HEK293 (cell line): ENCODE data around the gene GRIN2A.

Experiments
- CTCF ChIA-PET: fragments of 350-600 bp; formaldehyde crosslinking; extraction: SDS; loops from one replicate; lab custom pipeline; 2021; ENCODE audit warnings: antibody characterized with exemption; lab: Yijun Ruan, JAX
- POLR2A ChIA-PET: fragments of 300-600 bp; formaldehyde crosslinking; extraction: SDS; loops from one replicate; lab custom pipeline; 2020; ENCODE audit warnings: antibody characterized with exemption, inconsistent platforms; lab: Yijun Ruan, JAX
- H3K27ac ChIP-seq: fragments of 200-500 bp; sonication (Bioruptor generic); 2 replicates; pipeline ENCODE4 v1.5.1; 2014; ENCODE audit warnings: low read depth, low read length, control low read depth, inconsistent platforms; ENCODE audit errors: extremely low read depth
- H3K36me3 ChIP-seq, 2 experiments: fragments of 200-500 bp in 1 of 2; sonication (Bioruptor generic) in 1 of 2; 1 replicate in 1 of 2; 2 replicates in 1 of 2; pipeline ENCODE4 v1.5.1; 2014 to 2017; ENCODE audit warnings: inconsistent platforms in 2 of 2, low read length in 2 of 2; ENCODE audit not compliant: control insufficient read depth in 2 of 2, insufficient read depth in 1 of 2
- H3K4me1 ChIP-seq: fragments of 200-500 bp; sonication (Bioruptor generic); 2 replicates; pipeline ENCODE4 v1.5.1; 2014; ENCODE audit warnings: mild to moderate bottlenecking, low read length, inconsistent platforms; ENCODE audit not compliant: control insufficient read depth, insufficient read depth
- H3K4me3 ChIP-seq: 2 replicates; pipeline ENCODE4 v1.5.1; 2011; ENCODE audit warnings: low read depth, mild to moderate bottlenecking, control low read depth, low read length, moderate library complexity
- H3K9me3 ChIP-seq: fragments of 200-500 bp; sonication (Bioruptor generic); 2 replicates; pipeline ENCODE4 v1.5.1; 2014; ENCODE audit warnings: low read depth, low read length, inconsistent platforms; ENCODE audit not compliant: control insufficient read depth, insufficient read depth
- BCL11B ChIP-seq: fragments of 450-650 bp; formaldehyde crosslinking; IDR thresholded peaks from 2 replicates; pipeline ENCODE4 v1.5.1; 2016; ENCODE audit warnings: low read depth, missing biosample characterization, missing genetic modification characterization
- EGR2 ChIP-seq: fragments of 450-650 bp; formaldehyde crosslinking; IDR thresholded peaks from 2 replicates; pipeline ENCODE4 v1.5.1; 2016; ENCODE audit warnings: low read depth, missing biosample characterization, missing genetic modification characterization
- MEIS1 ChIP-seq: sonication (generic); formaldehyde crosslinking; IDR thresholded peaks from 2 replicates; pipeline ENCODE4 v1.8.1; 2022; ENCODE audit warnings: missing genetic modification reagents, mild to moderate bottlenecking, borderline replicate concordance
- PRDM4 ChIP-seq: fragments of 450-650 bp; formaldehyde crosslinking; IDR thresholded peaks from 2 replicates; pipeline ENCODE4 v1.5.1; 2017; ENCODE audit warnings: missing biosample characterization, missing genetic modification characterization
- SALL2 ChIP-seq: fragments of 450-650 bp; formaldehyde crosslinking; IDR thresholded peaks from 2 replicates; pipeline ENCODE4 v1.5.0; 2017; ENCODE audit warnings: missing biosample characterization, mild to moderate bottlenecking, missing genetic modification characterization, borderline replicate concordance
- TCF7L2 ChIP-seq: IDR thresholded peaks from 2 replicates; pipeline ENCODE4 v1.6.1; 2011; ENCODE audit warnings: low read depth, mild to moderate bottlenecking, inconsistent platforms, low read length, moderate library complexity, borderline replicate concordance
- YY1 ChIP-seq: fragments of 450-650 bp; formaldehyde crosslinking; IDR thresholded peaks from 2 replicates; pipeline ENCODE4 v1.5.1; 2018; ENCODE audit warnings: missing biosample characterization, missing genetic modification characterization
- ZNF138 ChIP-seq: fragments of 450-650 bp; formaldehyde crosslinking; IDR thresholded peaks from 2 replicates; pipeline ENCODE4 v1.5.1; 2016; ENCODE audit warnings: missing biosample characterization, missing genetic modification characterization, borderline replicate concordance
- ZNF223 ChIP-seq: fragments of 450-650 bp; formaldehyde crosslinking; IDR thresholded peaks from 2 replicates; pipeline ENCODE4 v1.5.1; 2016; ENCODE audit warnings: missing biosample characterization, missing genetic modification characterization
- ZNF302 ChIP-seq: fragments of 450-650 bp; formaldehyde crosslinking; IDR thresholded peaks from 2 replicates; pipeline ENCODE4 v1.5.1; 2016; ENCODE audit warnings: missing biosample characterization, missing genetic modification characterization, low read depth
- ZNF341 ChIP-seq: fragments of 450-650 bp; formaldehyde crosslinking; IDR thresholded peaks from 2 replicates; pipeline ENCODE4; 2016; ENCODE audit warnings: low read depth, missing biosample characterization, missing genetic modification characterization
- ZNF433 ChIP-seq: fragments of 450-650 bp; formaldehyde crosslinking; IDR thresholded peaks from 2 replicates; pipeline ENCODE4 v1.5.1; 2016; ENCODE audit warnings: missing biosample characterization, missing genetic modification characterization, low read depth
- ZNF529 ChIP-seq: fragments of 450-650 bp; formaldehyde crosslinking; IDR thresholded peaks from 2 replicates; pipeline ENCODE4 v1.5.1; 2017; ENCODE audit warnings: missing genetic modification characterization, missing biosample characterization; ENCODE audit not compliant: insufficient replicate concordance
- ZNF561 ChIP-seq: fragments of 450-650 bp; IDR thresholded peaks from 2 replicates; pipeline ENCODE4 v1.5.1; 2018; ENCODE audit warnings: missing biosample characterization, missing genetic modification characterization, borderline replicate concordance
- ZNF600 ChIP-seq: fragments of 450-650 bp; formaldehyde crosslinking; IDR thresholded peaks from 2 replicates; pipeline ENCODE4 v1.5.1; 2016; ENCODE audit warnings: missing biosample characterization, missing genetic modification characterization
- ZNF626 ChIP-seq: fragments of 450-650 bp; sonication (Bioruptor Pico); formaldehyde crosslinking; IDR thresholded peaks from 2 replicates; pipeline ENCODE4 v1.5.1; 2018; ENCODE audit warnings: missing biosample characterization, missing genetic modification characterization, inconsistent platforms
- ZSCAN30 ChIP-seq: fragments of 450-650 bp; IDR thresholded peaks from 2 replicates; pipeline ENCODE4 v1.5.1; 2018; ENCODE audit warnings: missing biosample characterization, mild to moderate bottlenecking, missing genetic modification characterization, moderate library complexity
- ZSCAN4 ChIP-seq: fragments of 450-650 bp; formaldehyde crosslinking; IDR thresholded peaks from 2 replicates; pipeline ENCODE4 v1.5.1; 2017; ENCODE audit warnings: missing biosample characterization, missing genetic modification characterization
- ZXDB ChIP-seq: fragments of 450-650 bp; formaldehyde crosslinking; IDR thresholded peaks from 2 replicates; pipeline ENCODE4 v1.5.1; 2016; ENCODE audit warnings: missing biosample characterization, missing genetic modification characterization
- TF ChIP-seq, protein P1 (sequence below): fragments of 450-650 bp; formaldehyde crosslinking; IDR thresholded peaks from 2 replicates; pipeline ENCODE4 v1.5.1; 2016; ENCODE audit warnings: missing biosample characterization, missing genetic modification characterization
- TF ChIP-seq, protein P2 (sequence below): fragments of 450-650 bp; formaldehyde crosslinking; IDR thresholded peaks from 2 replicates; pipeline ENCODE4 v1.5.1; 2016; ENCODE audit warnings: missing biosample characterization, missing genetic modification characterization

The GRIN2A gene

DNA sequence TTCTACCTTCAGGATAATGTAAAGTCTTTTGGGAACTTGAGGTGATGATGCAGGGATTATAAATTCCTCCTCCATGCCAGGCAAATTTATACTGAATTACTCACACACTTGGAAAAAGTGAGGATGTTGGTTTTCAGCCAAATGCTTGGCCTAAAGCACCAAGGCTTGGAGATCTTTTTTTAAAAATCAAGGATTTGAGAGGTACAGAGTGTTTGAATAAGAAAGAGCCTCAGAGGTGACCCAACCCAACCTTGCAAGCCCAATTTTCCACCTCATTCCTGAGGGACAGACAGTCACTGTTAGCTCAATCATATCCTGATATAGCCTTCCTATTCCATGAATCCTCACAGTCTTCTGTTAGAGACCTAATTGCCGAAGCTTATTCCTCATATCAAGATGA is 14.0 kb downstream of the GRIN2A start (continued):
- TF ChIP-seq ZNF433 (tag by site-specific recombination) (no peak), EGR2 (tag by site-specific recombination) (no peak), SALL2 (tag by site-specific recombination) (no peak), MEIS1 (CRISPR knock-in tag) (no peak)

- H3K36me3 ChIP-seq = no peaks in the 10 kb centered on the region
- CTCF ChIA-PET = no interaction called here
- H3K4me1 ChIP-seq = no peaks in the 10 kb centered on the region
- H3K9me3 ChIP-seq = no peaks in the 10 kb centered on the region
- no peak overlapping the region for H3K27ac ChIP-seq
- POLR2A ChIA-PET = no interaction called here
- no peak overlapping the region for H3K4me3 ChIP-seq
- TF ChIP-seq BCL11B (tag by site-specific recombination) = no peak
- TF ChIP-seq, protein P1, sequence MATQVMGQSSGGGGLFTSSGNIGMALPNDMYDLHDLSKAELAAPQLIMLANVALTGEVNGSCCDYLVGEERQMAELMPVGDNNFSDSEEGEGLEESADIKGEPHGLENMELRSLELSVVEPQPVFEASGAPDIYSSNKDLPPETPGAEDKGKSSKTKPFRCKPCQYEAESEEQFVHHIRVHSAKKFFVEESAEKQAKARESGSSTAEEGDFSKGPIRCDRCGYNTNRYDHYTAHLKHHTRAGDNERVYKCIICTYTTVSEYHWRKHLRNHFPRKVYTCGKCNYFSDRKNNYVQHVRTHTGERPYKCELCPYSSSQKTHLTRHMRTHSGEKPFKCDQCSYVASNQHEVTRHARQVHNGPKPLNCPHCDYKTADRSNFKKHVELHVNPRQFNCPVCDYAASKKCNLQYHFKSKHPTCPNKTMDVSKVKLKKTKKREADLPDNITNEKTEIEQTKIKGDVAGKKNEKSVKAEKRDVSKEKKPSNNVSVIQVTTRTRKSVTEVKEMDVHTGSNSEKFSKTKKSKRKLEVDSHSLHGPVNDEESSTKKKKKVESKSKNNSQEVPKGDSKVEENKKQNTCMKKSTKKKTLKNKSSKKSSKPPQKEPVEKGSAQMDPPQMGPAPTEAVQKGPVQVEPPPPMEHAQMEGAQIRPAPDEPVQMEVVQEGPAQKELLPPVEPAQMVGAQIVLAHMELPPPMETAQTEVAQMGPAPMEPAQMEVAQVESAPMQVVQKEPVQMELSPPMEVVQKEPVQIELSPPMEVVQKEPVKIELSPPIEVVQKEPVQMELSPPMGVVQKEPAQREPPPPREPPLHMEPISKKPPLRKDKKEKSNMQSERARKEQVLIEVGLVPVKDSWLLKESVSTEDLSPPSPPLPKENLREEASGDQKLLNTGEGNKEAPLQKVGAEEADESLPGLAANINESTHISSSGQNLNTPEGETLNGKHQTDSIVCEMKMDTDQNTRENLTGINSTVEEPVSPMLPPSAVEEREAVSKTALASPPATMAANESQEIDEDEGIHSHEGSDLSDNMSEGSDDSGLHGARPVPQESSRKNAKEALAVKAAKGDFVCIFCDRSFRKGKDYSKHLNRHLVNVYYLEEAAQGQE = no peak
- no peak for TF ChIP-seq ZXDB (tag by site-specific recombination)
- TF ChIP-seq ZNF600 (tag by site-specific recombination) = no peak
- TF ChIP-seq TCF7L2 = no peak
- TF ChIP-seq ZSCAN30 (tag by site-specific recombination) = no peak
- TF ChIP-seq ZNF341 = no peak
- TF ChIP-seq ZNF302 = no peak
- no peak for TF ChIP-seq ZNF223 (tag by site-specific recombination)
- TF ChIP-seq ZNF561 (tag by site-specific recombination) = no peak
- no peak for TF ChIP-seq ZSCAN4 (tag by site-specific recombination)
- TF ChIP-seq ZNF529 (tag by site-specific recombination) = no peak
- no peak for TF ChIP-seq YY1 (tag by site-specific recombination)
- no peak for TF ChIP-seq PRDM4 (tag by site-specific recombination)
- TF ChIP-seq, protein P2, sequence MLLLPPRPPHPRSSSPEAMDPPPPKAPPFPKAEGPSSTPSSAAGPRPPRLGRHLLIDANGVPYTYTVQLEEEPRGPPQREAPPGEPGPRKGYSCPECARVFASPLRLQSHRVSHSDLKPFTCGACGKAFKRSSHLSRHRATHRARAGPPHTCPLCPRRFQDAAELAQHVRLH (tag by site-specific recombination) = no peak
- no peak for TF ChIP-seq ZNF626 (tag by site-specific recombination)
- no peak for TF ChIP-seq ZNF138 (tag by site-specific recombination)
Observed at GRCh38 chr16:10165643-10166042, 16.6 kb downstream of the GRIN2A start.
